ENCODE data around the gene PTBP1. TPM values are rescaled to one million over a fixed set of nuclear protein-coding genes. Genes with fewer than 3 reads are reported as not detected.

The PTBP1 gene
- total RNA-seq, 3 donors from 2014 or later = 1,071 to 1,170 (median 1,104) TPM

DNA sequence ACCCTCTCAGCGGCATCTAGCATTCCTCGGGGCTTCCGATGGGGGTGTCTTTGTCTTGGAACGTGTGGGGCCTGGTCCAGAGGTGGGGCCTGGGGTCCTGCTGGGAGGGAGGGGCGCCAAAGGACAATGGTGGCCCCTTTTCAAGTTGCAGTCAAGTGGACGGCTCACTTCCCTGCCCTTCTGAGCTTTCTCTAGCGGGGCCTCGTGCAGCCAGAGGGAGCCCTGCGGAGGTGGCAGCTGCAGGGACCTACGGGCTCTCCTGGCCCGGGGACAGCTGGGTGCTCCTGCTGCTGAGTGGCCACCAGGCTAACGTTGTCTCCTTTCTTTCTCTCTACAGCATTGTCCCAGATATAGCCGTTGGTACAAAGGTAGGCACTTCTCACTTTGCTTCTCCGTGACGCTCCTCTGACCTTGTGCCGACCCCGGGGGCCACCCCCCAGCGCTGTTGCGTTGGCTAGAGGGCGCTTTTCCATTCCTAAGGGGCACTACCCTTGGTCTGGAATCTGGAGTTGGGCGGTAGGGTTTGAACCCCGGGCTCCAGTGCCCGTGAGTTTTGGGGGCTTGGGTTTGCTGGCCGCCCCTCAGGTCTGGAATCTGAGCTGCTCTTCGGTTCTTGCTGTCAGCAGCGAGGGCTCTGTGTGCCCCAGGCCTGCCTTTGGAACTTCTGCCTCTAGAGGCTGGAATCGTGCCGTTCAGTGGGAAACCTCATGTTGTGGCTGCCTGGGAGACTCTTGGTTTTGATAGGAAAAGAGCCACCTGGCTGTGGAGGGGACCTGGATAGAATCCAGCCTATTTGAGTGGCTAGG is 2.0 kb downstream of the PTBP1 start:
- Mint-ChIP-seq H3K4me1 (ENCODE audit: low read depth) (peaks cover 47% of the 10 kb centered on the region), H3K9me3 (no peaks in the 10 kb centered on the region), H3K36me3 (ENCODE audit: insufficient read depth) (peaks cover 37% of the 10 kb centered on the region), H3K27me3 (ENCODE audit: low read depth) (no peaks in the 10 kb centered on the region), H3K4me3 (peak overlapping the region; percentile 90)
- DNase-seq (no peak), ATAC-seq (no peak)

DNA sequence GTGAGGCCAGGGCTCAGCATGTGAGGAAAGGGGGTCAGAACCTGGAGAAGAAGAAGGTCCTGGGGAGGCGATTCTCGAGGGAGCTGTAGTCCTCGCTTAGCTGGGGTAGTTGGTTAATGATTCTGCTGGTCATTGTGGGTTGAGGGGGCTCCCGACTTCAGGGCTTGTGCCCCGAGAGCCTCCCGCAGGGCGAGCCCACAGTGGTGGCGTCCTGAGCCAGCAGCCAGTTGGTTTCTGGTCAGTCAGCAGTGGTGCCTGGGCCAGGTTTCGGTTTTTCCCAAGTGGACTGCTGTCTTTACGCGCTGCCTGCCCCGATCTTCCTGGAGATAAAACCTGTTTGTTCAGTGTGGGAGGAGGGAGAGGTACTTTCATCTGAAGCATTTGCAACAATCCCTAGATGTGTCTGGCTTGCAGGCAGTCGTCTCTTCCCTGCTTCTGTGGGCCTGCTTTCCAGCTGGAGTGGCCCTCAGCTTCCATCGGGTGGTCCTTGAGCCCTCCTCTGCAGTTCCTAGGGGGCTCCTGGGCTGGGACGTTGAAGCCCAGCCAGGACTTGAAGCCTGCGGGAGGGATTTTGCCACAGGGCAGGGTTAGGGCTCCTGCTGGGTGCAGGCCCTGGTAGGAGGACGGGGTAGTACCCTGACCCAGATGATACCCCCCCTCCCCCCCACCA is 3.2 kb downstream of the PTBP1 start:
- Mint-ChIP-seq H3K27me3 (ENCODE audit: low read depth) (no peaks in the 10 kb centered on the region), H3K4me3 (peak overlapping the region; percentile 90), H3K9me3 (no peaks in the 10 kb centered on the region), H3K36me3 (ENCODE audit: insufficient read depth) (peaks cover 40% of the 10 kb centered on the region), H3K4me1 (ENCODE audit: low read depth) (peaks cover 47% of the 10 kb centered on the region)
- ATAC-seq = no peak
- no peak for DNase-seq

DNA sequence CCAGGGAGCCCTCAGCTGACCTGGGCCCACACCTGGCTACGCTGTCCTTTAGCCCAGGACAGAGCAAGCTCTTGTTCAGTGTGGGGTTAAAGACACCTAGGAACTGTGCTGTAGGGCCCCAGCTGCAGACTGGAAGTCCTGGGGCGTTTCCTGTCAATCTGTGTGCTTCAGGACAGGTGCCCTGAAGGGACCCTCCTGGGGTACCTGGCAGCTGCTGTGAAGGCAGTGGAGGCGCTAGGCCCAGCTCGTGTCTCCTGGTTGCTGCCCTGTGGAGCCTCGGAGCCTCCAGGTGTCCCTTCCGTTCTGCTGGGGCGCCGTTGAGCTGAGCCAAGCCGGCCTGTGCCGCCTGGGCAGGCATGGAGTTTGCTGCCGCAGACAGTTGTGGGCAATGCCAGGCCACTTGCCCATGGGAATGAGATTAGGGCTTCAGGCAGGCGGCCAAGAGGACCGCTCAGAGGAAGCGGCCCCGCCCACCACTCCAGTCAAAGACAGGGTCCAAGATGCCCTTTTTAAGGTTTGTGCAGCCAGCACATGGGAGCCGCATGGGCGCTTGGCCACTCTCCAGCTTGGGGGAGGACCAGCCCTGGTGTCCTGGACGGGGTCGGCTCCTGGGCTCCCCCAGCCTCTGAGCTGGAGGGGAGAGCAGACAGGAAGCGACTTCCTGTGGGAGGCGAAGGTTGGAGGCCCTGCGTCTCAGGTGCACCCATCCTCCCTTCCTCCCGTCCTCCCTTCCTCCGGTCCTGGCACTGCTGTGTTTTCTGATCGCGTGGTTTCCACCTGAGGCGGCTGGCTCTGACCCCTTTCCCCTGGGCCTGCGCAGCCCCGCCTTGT is 4.0 kb downstream of the PTBP1 start:
- Mint-ChIP-seq H3K4me1 (ENCODE audit: low read depth) (peaks cover 47% of the 10 kb centered on the region), H3K4me3 (peak overlapping the region; percentile 90), H3K9me3 (no peaks in the 10 kb centered on the region), H3K27me3 (ENCODE audit: low read depth) (no peaks in the 10 kb centered on the region), H3K36me3 (ENCODE audit: insufficient read depth) (peaks cover 40% of the 10 kb centered on the region)
- DNase-seq (no peak), ATAC-seq (no peak)

DNA sequence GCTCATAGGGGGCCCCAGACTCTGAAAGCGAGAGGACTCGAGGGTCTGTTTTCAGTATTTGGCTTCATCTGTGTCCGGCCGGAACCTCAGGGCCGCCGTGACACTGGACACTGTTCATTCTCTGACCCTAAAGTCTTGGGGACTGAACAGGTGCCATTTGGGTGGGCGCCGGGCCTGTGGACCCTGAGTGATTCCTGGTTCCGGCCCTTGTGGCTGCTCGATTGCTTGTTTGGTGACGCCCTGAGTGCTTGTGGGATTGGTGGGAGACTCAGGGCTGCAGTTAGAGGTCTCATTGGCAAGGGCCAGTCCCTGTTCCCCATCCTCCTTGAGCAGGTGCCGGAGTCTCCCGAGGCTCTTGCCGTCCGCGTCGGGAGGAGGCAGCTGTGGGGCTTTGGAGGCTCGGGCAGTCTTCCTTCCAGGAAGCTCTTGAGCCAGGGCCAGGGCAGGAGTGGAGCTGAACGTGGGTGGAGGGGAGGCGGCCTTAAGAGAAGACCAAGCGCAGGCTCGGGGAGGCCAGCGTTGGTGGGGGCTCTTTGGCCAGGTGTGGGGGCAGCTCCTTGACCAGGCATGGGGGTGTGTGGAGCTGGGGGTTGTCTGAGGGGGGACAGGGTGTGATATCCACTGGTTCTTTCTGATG is 4.7 kb downstream of the PTBP1 start:
- ATAC-seq (no peak), DNase-seq (no peak)
- Mint-ChIP-seq H3K36me3 (ENCODE audit: insufficient read depth) (peaks cover 42% of the 10 kb centered on the region), H3K4me3 (peak overlapping the region; percentile 90), H3K9me3 (no peaks in the 10 kb centered on the region), H3K27me3 (ENCODE audit: low read depth) (no peaks in the 10 kb centered on the region), H3K4me1 (ENCODE audit: low read depth) (peaks cover 44% of the 10 kb centered on the region)

DNA sequence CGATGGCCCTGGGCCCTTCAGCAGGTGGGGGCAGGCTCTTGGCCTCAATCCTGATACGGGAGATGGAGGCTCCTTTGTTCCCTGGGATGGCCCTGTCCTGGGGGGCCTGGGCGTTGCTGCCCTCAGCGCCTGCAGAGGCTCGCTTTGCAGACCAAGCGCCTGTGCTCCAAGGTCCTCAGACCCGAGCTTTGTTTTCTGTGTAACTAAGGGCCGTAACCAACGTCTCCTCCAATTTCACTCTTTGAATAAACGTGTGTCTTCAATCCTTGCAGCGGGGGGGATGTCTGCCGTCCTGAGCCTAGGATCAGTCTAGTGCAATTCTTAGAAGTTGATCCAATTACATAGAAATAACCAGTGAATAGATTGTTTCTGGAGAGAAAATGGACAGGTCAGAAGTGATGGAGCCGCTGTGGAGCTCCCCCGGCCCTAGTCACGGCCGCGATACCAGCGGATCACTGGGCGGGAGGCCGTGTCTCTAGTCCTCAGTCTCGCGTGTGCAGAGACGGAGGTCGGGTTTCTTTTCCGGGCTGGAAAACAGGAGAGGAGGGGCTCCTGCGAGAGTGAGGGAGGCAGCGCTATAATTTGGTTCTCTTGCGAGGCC is 5.3 kb downstream of the PTBP1 start:
- Mint-ChIP-seq H3K4me3 (peak overlapping the region; percentile 90), H3K4me1 (ENCODE audit: low read depth) (peaks cover 47% of the 10 kb centered on the region), H3K36me3 (ENCODE audit: insufficient read depth) (peaks cover 48% of the 10 kb centered on the region), H3K27me3 (ENCODE audit: low read depth) (no peaks in the 10 kb centered on the region), H3K9me3 (no peaks in the 10 kb centered on the region)
- DNase-seq (no peak), ATAC-seq (no peak)

DNA sequence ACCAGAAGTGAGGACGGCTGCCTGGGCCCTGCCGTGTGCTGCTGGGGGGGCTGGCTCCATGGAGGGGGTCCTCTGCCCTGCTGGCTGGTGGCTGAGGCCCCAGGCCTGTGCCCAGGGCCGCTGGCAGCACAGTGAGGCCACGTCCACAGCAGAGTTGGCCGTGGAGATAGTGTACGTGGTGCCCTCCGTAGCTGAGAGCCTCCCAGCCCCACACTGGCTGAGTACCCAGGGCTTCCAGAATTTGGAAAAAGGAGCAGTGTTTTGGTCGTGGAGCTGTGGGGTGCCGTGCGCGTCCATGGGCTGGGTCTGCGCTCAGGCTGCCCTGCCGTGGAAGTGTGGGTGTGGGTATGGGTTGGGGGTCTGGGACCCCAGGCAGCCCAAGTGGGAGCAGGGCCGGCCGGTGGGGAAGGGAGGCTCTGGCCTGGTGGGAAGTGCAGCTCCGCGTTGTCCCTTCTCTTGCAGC is 5.9 kb downstream of the PTBP1 start:
- peaks cover 50% of the 10 kb centered on the region for H3K4me1 Mint-ChIP-seq (ENCODE audit: low read depth)
- H3K36me3 Mint-ChIP-seq (ENCODE audit: insufficient read depth) = peaks cover 53% of the 10 kb centered on the region
- ATAC-seq (no peak), DNase-seq (no peak)
- no peaks in the 10 kb centered on the region for H3K27me3 Mint-ChIP-seq (ENCODE audit: low read depth)
- peak overlapping the region; percentile 90 for H3K4me3 Mint-ChIP-seq
- no peaks in the 10 kb centered on the region for H3K9me3 Mint-ChIP-seq

DNA sequence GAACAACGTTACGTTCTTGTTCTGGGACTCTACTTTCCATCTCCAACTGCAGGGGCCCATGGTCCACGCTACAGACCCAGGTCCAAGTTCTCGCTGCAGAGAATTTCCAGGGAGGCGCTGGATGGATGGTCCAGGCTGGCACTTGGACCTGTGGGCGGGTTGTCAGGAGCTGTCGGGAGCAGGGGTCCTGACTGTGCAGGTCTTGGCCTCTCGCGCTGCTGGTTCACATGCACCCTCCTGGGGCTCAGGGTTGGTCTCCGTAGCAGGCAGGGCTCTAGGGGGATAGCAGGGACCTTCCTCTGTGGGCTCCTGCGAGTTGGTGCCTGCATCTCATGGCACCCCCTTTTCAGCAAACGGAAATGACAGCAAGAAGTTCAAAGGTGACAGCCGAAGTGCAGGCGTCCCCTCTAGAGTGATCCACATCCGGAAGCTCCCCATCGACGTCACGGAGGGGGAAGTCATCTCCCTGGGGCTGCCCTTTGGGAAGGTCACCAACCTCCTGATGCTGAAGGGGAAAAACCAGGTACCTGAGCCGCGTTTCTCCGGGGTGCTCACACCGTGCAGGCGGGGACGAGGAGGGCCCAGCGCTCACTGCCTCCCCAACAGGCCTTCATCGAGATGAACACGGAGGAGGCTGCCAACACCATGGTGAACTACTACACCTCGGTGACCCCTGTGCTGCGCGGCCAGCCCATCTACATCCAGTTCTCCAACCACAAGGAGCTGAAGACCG is 6.6 kb downstream of the PTBP1 start:
- no peak for DNase-seq
- H3K27me3 Mint-ChIP-seq (ENCODE audit: low read depth) = no peaks in the 10 kb centered on the region

DNA sequence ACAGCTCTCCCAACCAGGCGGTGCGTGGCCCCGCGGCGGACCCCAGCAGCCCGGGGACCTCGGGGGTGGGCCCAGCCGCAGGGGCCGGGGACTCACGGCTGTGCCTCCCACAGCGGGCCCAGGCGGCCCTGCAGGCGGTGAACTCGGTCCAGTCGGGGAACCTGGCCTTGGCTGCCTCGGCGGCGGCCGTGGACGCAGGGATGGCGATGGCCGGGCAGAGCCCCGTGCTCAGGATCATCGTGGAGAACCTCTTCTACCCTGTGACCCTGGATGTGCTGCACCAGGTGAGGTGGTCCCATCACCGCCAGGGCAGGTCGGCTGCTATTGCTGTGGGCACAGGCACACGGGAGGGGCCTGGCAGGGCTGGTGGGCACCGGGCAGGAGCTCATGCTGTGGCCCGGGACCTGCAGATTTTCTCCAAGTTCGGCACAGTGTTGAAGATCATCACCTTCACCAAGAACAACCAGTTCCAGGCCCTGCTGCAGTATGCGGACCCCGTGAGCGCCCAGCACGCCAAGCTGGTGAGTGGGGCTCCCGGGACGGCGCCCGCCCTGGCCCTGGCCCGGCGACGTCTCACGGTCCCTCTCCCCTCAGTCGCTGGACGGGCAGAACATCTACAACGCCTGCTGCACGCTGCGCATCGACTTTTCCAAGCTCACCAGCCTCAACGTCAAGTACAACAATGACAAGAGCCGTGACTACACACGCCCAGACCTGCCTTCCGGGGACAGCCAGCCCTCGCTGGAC is 7.3 kb downstream of the PTBP1 start:
- DNase-seq (no peak), ATAC-seq (no peak)
- H3K9me3 Mint-ChIP-seq = no peaks in the 10 kb centered on the region
- H3K4me1 Mint-ChIP-seq (ENCODE audit: low read depth) = peaks cover 46% of the 10 kb centered on the region
- peak overlapping the region; percentile 35 for H3K4me3 Mint-ChIP-seq
- peaks cover 45% of the 10 kb centered on the region for H3K36me3 Mint-ChIP-seq (ENCODE audit: insufficient read depth)
- H3K27me3 Mint-ChIP-seq (ENCODE audit: low read depth) = no peaks in the 10 kb centered on the region

More for the DNA sequence above, 6.6 kb downstream of the PTBP1 start:
- peaks cover 52% of the 10 kb centered on the region for H3K36me3 Mint-ChIP-seq (ENCODE audit: insufficient read depth)
- no peak for ATAC-seq
- peaks cover 50% of the 10 kb centered on the region for H3K4me1 Mint-ChIP-seq (ENCODE audit: low read depth)
- no peaks in the 10 kb centered on the region for H3K9me3 Mint-ChIP-seq
- H3K4me3 Mint-ChIP-seq = peak overlapping the region; percentile 37

DNA sequence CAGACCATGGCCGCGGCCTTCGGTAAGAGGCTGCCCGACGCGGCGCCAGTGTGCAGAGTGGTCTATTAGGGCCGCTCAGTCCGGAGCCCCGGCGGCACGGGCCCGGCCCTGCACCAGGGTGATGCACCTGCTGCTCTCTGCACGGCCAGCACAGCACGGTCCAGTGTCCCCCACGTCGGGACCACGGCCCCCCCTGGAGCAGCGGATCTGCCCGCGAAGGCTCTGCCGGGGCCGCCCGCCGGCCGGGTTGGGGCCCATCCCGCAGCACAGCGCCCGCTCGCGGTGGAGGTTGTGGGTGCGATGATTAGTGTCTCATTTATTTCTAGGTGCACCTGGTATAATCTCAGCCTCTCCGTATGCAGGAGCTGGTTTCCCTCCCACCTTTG is 7.9 kb downstream of the PTBP1 start:
- ATAC-seq = no peak
- Mint-ChIP-seq H3K36me3 (ENCODE audit: insufficient read depth) (peaks cover 40% of the 10 kb centered on the region), H3K4me3 (no peak overlapping the region)

DNA sequence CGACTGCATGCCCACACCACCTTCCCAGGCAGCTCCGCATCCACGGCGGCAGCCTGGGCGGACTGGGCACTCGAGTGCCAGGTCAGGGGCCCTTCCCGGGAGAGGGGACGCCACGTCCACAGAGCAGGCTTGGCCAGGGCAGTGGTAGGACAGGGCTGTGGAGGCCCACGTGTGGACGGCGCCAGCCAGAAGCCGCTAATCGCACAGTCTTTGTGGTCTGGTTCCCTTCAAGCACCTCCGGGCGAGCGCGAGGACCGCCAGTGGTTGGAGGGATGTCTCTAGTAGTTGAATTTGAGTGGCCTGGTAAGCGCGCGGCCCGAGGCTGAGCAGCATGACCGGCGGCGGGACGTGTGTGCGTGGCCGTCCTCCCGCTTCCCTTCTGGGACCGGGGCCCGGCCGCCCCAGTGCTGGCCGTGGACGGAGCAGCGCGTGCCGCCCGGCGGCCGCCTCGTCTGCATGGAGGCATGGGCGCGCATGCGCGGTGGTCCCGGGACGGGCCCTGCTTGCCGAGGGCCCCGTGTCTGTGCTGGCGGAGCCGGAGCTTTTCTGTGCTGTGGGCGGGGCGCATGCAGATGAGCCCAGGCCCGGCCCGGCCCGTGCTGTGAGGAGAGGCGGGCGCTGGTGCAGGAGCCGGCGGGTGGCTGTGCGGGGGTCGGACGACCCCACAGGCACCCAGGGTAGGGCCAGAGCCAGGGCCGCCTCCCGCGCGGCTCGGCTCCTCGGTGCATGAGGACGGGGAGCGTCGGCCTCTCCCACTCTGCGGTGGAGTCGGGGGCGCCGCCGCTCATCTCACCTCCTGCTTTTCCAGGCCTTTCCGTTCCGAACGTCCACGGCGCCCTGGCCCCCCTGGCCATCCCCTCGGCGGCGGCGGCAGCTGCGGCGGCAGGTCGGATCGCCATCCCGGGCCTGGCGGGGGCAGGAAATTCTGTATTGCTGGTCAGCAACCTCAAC is 8.6 kb downstream of the PTBP1 start:
- Mint-ChIP-seq H3K9me3 (no peaks in the 10 kb centered on the region), H3K27me3 (ENCODE audit: low read depth) (no peaks in the 10 kb centered on the region), H3K4me3 (no peak overlapping the region), H3K36me3 (ENCODE audit: insufficient read depth) (peaks cover 37% of the 10 kb centered on the region), H3K4me1 (ENCODE audit: low read depth) (peaks cover 34% of the 10 kb centered on the region)
- no peak for DNase-seq
- ATAC-seq = peak in 1 of 2 donors; percentile 5

More for the DNA sequence above, 7.9 kb downstream of the PTBP1 start:
- no peaks in the 10 kb centered on the region for H3K27me3 Mint-ChIP-seq (ENCODE audit: low read depth)
- no peaks in the 10 kb centered on the region for H3K9me3 Mint-ChIP-seq
- DNase-seq = no peak
- peaks cover 40% of the 10 kb centered on the region for H3K4me1 Mint-ChIP-seq (ENCODE audit: low read depth)

DNA sequence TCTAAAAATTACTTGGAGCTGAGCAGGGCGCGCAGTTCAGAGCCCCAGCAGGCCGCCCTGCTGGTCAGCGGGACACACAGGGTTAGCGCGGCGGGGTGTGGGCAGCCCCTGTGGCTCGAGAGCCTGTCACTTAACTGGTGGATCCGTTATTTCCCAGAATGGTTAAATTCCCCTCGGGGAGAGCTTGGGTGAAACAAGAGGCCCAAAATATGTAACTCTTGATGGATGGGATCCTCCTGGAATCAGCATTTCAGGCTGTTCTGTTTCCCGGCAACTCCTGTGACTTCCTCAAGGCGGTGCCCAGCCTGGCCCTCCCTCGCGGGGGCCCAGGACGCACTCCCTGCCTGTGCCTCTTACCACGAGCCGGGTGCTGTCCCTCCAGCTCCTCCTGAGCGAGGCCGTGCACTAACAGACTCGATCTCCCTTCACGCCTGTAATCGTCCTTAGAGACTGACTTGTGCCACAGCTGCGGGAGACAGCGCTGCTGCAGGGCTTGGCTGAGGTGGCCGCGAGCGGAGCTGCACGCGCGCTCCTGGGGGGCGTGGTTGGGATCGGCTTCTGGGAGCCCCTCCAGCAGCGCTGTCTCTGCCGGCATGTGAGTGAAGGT is 9.7 kb downstream of the PTBP1 start:
- peaks cover 40% of the 10 kb centered on the region for H3K36me3 Mint-ChIP-seq (ENCODE audit: insufficient read depth)
- no peak for ATAC-seq
- no peaks in the 10 kb centered on the region for H3K9me3 Mint-ChIP-seq
- H3K4me1 Mint-ChIP-seq (ENCODE audit: low read depth) = peaks cover 26% of the 10 kb centered on the region
- DNase-seq = no peak
- H3K27me3 Mint-ChIP-seq (ENCODE audit: low read depth) = no peaks in the 10 kb centered on the region
- H3K4me3 Mint-ChIP-seq = no peak overlapping the region

Data from activated T-cell treated with anti-CD3 and anti-CD28 coated beads, Interleukin-2, amount 50 U/mL, for 4 hours (primary cell).